Natural killer cell (primary cell): ENCODE results near the gene CORO2A. TPM values are rescaled to one million over a fixed set of nuclear protein-coding genes. Genes with fewer than 3 reads are reported as not detected.

ENCODE experiments used
- ATAC-seq, 3 donors: fragments of 150-1000 bp in 2 of 3; fragments of 200-7000 bp in 1 of 3; cut with Tn5 transposase; 1 replicate in 1 of 3; 2 replicates in 2 of 3; pipeline ENCODE4 v1.10.0; 2021; ENCODE audit warnings: mild to moderate bottlenecking in 2 of 3, moderate library complexity in 2 of 3
- DNase-seq, 2 donors: peaks; one replicate each; pipeline versions ENCODE4 v3.0.0 to v3.0.0-alpha.2; 2013 to 2021; ENCODE audit warnings: mixed read lengths in 1 of 2
- H3K27ac ChIP-seq: one replicate; pipeline ENCODE4 v1.5.1; 2013; ENCODE audit warnings: mild to moderate bottlenecking, low read length
- H3K27me3 ChIP-seq: one replicate; pipeline ENCODE4 v1.6.1; 2013; ENCODE audit warnings: low read length; ENCODE audit not compliant: control insufficient read depth, insufficient read depth
- H3K36me3 ChIP-seq: one replicate; pipeline ENCODE4 v1.6.1; 2013; ENCODE audit warnings: low read length; ENCODE audit not compliant: control insufficient read depth, insufficient read depth
- H3K4me1 ChIP-seq: one replicate; pipeline ENCODE4 v1.6.1; 2013; ENCODE audit warnings: low read length; ENCODE audit not compliant: control insufficient read depth, insufficient read depth
- H3K4me3 ChIP-seq: one replicate; pipeline ENCODE4 v1.5.1; 2013; ENCODE audit warnings: low read length
- H3K9me3 ChIP-seq: one replicate; pipeline ENCODE4 v1.6.1; 2013; ENCODE audit warnings: low read length; ENCODE audit not compliant: control insufficient read depth, insufficient read depth
- H3K27ac Mint-ChIP-seq, 2 donors: one replicate each; pipeline ENCODE4 v1.8.0; 2022; ENCODE audit warnings: mild to moderate bottlenecking in 2 of 2, mixed read lengths in 2 of 2, moderate library complexity in 1 of 2
- H3K27me3 Mint-ChIP-seq, 2 donors: one replicate each; pipeline ENCODE4 v1.8.0; 2022; ENCODE audit warnings: low read depth in 2 of 2, mixed read lengths in 2 of 2
- H3K36me3 Mint-ChIP-seq: one replicate; pipeline ENCODE4 v1.8.0; 2022; ENCODE audit warnings: mixed read lengths
- H3K4me1 Mint-ChIP-seq, 2 donors: one replicate each; pipeline ENCODE4 v1.8.0; 2022; ENCODE audit warnings: mixed read lengths in 2 of 2
- H3K4me3 Mint-ChIP-seq: one replicate; pipeline ENCODE4 v1.8.0; 2022; ENCODE audit warnings: mild to moderate bottlenecking, moderate library complexity, mixed read lengths
- H3K9me3 Mint-ChIP-seq, 2 donors: one replicate each; pipeline ENCODE4 v1.8.0; 2022; ENCODE audit warnings: mixed read lengths in 2 of 2
- WGBS: methylation state at CpG from one replicate; pipeline ENCODE4 v1.1.7; 2013; ENCODE audit warnings: missing lambda C conversion rate; ENCODE audit not compliant: insufficient coverage; 5-methylcytosine and 5-hydroxymethylcytosine counted together
- intact Hi-C: fragments of 100-400 bp; cut with micrococcal nuclease; formaldehyde crosslinking; loops from one replicate; pipeline ENCODE4 v1.14.2; 2022
- total RNA-seq, 4 donors: library from RNA; stranded (reverse); fragments of 120-200 nt in 1 of 4; gene quantifications; one replicate each; pipeline versions ENCODE4 v1.2.3 to v1.2.4, GENCODE V29; 2013 to 2022
- TF ChIP-seq, protein P1 (sequence below): fragments of 200-600 bp; IDR thresholded peaks from one replicate; pipeline ENCODE4 v1.8.0; 2022; ENCODE audit warnings: antibody characterized with exemption

CORO2A gene
- total RNA-seq, 3 donors from 2014 or later (not counting 1 experiment from before 2014, with no cell fraction given), result 1.9 to 3.6 (median 2.3) TPM

GRCh38 chr9:98144076-98144475, 48.4 kb downstream of the CORO2A start:
- no peak for DNase-seq

GRCh38 chr9:98142925-98143481, 49.4 kb downstream of the CORO2A start:
- H3K36me3 Mint-ChIP-seq, result no peaks in the 10 kb centered on the region
- TF ChIP-seq, protein P1, sequence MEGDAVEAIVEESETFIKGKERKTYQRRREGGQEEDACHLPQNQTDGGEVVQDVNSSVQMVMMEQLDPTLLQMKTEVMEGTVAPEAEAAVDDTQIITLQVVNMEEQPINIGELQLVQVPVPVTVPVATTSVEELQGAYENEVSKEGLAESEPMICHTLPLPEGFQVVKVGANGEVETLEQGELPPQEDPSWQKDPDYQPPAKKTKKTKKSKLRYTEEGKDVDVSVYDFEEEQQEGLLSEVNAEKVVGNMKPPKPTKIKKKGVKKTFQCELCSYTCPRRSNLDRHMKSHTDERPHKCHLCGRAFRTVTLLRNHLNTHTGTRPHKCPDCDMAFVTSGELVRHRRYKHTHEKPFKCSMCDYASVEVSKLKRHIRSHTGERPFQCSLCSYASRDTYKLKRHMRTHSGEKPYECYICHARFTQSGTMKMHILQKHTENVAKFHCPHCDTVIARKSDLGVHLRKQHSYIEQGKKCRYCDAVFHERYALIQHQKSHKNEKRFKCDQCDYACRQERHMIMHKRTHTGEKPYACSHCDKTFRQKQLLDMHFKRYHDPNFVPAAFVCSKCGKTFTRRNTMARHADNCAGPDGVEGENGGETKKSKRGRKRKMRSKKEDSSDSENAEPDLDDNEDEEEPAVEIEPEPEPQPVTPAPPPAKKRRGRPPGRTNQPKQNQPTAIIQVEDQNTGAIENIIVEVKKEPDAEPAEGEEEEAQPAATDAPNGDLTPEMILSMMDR, result no peak
- peaks cover 0 to 4% of the 10 kb centered on the region in 2 donors for H3K4me1 Mint-ChIP-seq
- no peak overlapping the region for H3K4me3 Mint-ChIP-seq
- H3K27ac Mint-ChIP-seq, result no peak overlapping the region
- no peaks in the 10 kb centered on the region for H3K27me3 Mint-ChIP-seq
- Histone ChIP-seq H3K4me1 (peaks cover 11% of the 10 kb centered on the region), H3K36me3 (no peaks in the 10 kb centered on the region), H3K9me3 (no peaks in the 10 kb centered on the region), H3K27me3 (no peaks in the 10 kb centered on the region), H3K27ac (no peak overlapping the region), H3K4me3 (no peak overlapping the region)
- ATAC-seq (no peak), DNase-seq (no peak)
- intact Hi-C loops, result no loop called here
- WGBS, result 89% methylated on average over 8 of the region's 8 CpGs
- no peaks in the 10 kb centered on the region for H3K9me3 Mint-ChIP-seq

More at GRCh38 chr9:98144076-98144475, 48.4 kb downstream of the CORO2A start:
- ATAC-seq, result no peak
- peaks cover 0 to 4% of the 10 kb centered on the region in 2 donors for H3K4me1 Mint-ChIP-seq
- H3K27ac ChIP-seq, result no peak overlapping the region
- WGBS, result 100% methylated on average over 4 of the region's 4 CpGs
- peaks cover 11% of the 10 kb centered on the region for H3K4me1 ChIP-seq
- H3K27me3 Mint-ChIP-seq, result no peaks in the 10 kb centered on the region
- no peaks in the 10 kb centered on the region for H3K9me3 ChIP-seq
- H3K27ac Mint-ChIP-seq, result no peak overlapping the region
- H3K27me3 ChIP-seq, result no peaks in the 10 kb centered on the region
- intact Hi-C loops, result no loop called here
- no peaks in the 10 kb centered on the region for H3K36me3 Mint-ChIP-seq
- no peak overlapping the region for H3K4me3 ChIP-seq
- no peak overlapping the region for H3K4me3 Mint-ChIP-seq
- H3K9me3 Mint-ChIP-seq, result no peaks in the 10 kb centered on the region
- no peaks in the 10 kb centered on the region for H3K36me3 ChIP-seq
- TF ChIP-seq, protein P1, result no peak

DNA sequence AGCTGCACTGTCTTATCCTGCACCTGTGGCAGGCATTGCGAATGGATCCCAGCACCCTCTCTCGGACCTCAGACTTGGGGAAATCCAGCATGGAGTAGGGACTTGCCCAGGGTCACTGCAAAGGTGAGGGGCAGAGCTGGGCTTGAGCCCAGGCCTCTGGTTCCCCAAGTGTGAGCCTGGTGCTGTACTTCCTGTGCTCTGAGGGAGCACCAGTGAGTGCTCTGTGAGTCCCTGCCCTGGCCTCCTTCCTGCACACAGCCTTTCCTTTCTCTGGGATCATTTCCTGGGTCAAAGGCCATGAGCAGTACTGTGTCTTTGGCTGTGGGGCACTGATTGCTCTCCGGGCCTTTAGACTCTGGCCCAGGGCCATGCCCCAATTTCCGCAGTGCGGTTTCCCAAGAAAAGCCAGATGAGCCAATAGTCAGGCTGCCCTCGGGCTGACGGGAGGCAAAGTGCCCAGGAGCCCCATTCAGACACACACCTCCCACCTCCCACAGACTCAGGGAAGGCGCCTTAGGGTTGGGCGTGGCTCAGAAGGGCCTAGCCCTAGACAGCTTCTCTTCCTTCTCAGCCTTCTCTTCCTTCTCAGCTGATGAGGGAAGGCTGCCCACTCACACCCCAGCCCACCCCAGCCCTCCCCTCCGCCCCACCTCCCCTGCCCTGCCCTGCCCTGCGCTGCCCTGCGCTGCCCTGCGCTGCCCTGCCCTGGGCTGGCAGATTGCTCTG, 50.1 kb downstream of the CORO2A start:
- no peaks in the 10 kb centered on the region for H3K9me3 Mint-ChIP-seq
- no peak overlapping the region for H3K27ac Mint-ChIP-seq
- DNase-seq, result no peak
- H3K4me3 ChIP-seq, result no peak overlapping the region
- no peak overlapping the region for H3K4me3 Mint-ChIP-seq
- H3K27me3 Mint-ChIP-seq, result no peaks in the 10 kb centered on the region
- no peaks in the 10 kb centered on the region for H3K27me3 ChIP-seq
- no peaks in the 10 kb centered on the region for H3K36me3 Mint-ChIP-seq
- TF ChIP-seq, protein P1, result no peak
- 91% methylated on average over 12 of the region's 13 CpGs for WGBS
- H3K9me3 ChIP-seq, result no peaks in the 10 kb centered on the region
- H3K4me1 ChIP-seq, result peaks cover 11% of the 10 kb centered on the region
- no peak overlapping the region for H3K27ac ChIP-seq
- H3K36me3 ChIP-seq, result no peaks in the 10 kb centered on the region
- peaks cover 0 to 4% of the 10 kb centered on the region in 2 donors for H3K4me1 Mint-ChIP-seq
- intact Hi-C loops, result no loop called here
- no peak for ATAC-seq
